Measurements from ENCODE around the gene IQSEC1.

Gene IQSEC1

DNA sequence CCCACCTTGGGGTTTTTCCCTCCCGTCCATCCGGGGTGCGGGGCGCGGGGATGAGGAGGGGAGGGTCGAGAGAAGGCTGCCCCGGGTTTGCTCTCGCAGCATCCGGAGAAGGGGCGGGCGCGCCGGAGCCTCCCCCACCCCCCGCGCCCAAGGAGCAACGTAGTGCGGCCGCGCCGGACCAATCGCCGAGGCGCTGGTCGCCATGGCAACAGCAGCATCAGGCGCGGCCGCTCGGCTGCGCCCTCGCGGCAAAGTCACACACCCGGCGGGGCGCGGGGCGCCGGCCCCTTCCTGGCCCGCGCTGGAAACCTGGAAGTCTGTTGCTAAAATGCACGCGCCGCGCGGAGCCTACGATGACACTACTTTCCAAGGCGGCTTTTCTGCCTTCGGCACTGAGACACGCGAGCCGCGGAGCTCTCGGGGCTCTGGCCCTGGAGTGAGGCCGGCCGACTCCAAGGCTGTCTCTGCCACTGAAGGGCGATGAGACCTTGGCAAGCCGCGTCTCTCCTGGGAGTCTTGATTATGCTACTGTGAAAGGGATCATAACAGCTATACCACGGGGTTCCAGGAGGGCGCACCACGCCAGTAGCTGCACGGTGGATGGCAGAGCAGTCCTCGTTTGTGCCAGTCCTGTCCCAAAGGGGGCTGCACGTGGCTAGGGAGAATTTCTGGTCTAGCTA lies at the start of gene IQSEC1:
TSS of gene IQSEC1 (minus strand) at position 104 of the 680 bp plus-strand sequence. CDS start 415 bp downstream, outside the sequence.
- H3K9me3 ChIP-seq (ENCODE audit: control insufficient read depth, low read depth, low read length): no peaks in the 10 kb centered on the region
- no peak within 1 kb of the TSS for H3K27ac ChIP-seq (ENCODE audit: low read length)
- peak within 1 kb of the TSS; percentile 33 for H3K4me3 ChIP-seq (ENCODE audit: low read length)
- H3K9ac ChIP-seq (ENCODE audit: low read length): no peak within 1 kb of the TSS
- H3K36me3 ChIP-seq (ENCODE audit: control insufficient read depth, low read depth, low read length): no peaks in the 10 kb centered on the region
- H3K4me1 ChIP-seq (ENCODE audit: control insufficient read depth, low read depth, low read length): peaks cover 8% of the 10 kb centered on the region
- peaks cover 47% of the 10 kb centered on the region for H3K27me3 ChIP-seq (ENCODE audit: control insufficient read depth, insufficient read depth, low read length)

GRCh38 chr3:13122081-13123012 lies 49.1 kb upstream of the IQSEC1 start:
- H3K4me1 ChIP-seq (ENCODE audit: control insufficient read depth, low read depth, low read length): no peaks in the 10 kb centered on the region
- H3K9me3 ChIP-seq (ENCODE audit: control insufficient read depth, low read depth, low read length): no peaks in the 10 kb centered on the region
- H3K9ac ChIP-seq (ENCODE audit: low read length): no peak overlapping the region
- H3K36me3 ChIP-seq (ENCODE audit: control insufficient read depth, low read depth, low read length): no peaks in the 10 kb centered on the region
- no peak overlapping the region for H3K4me3 ChIP-seq (ENCODE audit: low read length)
- no peak overlapping the region for H3K27ac ChIP-seq (ENCODE audit: low read length)
- no peaks in the 10 kb centered on the region for H3K27me3 ChIP-seq (ENCODE audit: control insufficient read depth, insufficient read depth, low read length)

- Histone ChIP-seq H3K4me1 (ENCODE audit: control insufficient read depth, low read depth, low read length) (no peaks in the 10 kb centered on the region), H3K4me3 (ENCODE audit: low read length) (no peak overlapping the region), H3K27me3 (ENCODE audit: control insufficient read depth, insufficient read depth, low read length) (no peaks in the 10 kb centered on the region), H3K9me3 (ENCODE audit: control insufficient read depth, low read depth, low read length) (no peaks in the 10 kb centered on the region), H3K36me3 (ENCODE audit: control insufficient read depth, low read depth, low read length) (no peaks in the 10 kb centered on the region), H3K27ac (ENCODE audit: low read length) (no peak overlapping the region), H3K9ac (ENCODE audit: low read length) (no peak overlapping the region)
These were observed 48.3 kb upstream of the IQSEC1 start for GRCh38 chr3:13121553-13122001.

DNA sequence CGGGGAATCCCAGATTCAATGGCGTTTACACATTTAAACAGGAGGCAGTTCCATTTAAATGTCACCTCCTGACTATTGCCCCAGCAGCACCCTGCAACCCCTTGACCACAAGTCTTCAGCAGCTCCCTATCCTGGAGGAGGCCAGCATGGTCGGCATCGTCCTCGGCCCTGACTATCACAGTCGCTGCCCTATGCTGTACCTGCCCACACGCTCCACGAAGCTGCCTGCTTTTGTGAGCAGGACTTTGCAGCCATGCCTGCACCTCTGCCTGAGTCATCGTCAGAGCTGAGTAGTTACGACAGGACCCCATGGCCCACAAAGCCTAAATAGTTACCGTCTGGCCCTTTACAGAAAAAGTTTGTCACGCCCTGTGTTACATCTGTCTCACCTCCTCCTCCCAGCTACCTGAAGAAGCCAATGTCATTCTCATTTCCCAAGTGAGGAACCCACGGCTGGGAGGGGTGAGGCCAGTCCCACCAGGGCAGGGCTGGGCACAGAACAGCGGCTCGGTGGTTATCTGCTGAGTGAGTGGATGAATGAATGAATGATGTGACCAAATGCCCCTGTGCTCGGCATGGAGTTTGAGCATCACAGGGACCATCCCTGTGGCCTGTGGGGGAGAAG lies 47.8 kb upstream of the IQSEC1 start:
- H3K27ac ChIP-seq (ENCODE audit: low read length): no peak overlapping the region
- H3K4me1 ChIP-seq (ENCODE audit: control insufficient read depth, low read depth, low read length): no peaks in the 10 kb centered on the region
- no peak overlapping the region for H3K9ac ChIP-seq (ENCODE audit: low read length)
- H3K4me3 ChIP-seq (ENCODE audit: low read length): no peak overlapping the region
- H3K27me3 ChIP-seq (ENCODE audit: control insufficient read depth, insufficient read depth, low read length): no peaks in the 10 kb centered on the region
- H3K36me3 ChIP-seq (ENCODE audit: control insufficient read depth, low read depth, low read length): no peaks in the 10 kb centered on the region
- H3K9me3 ChIP-seq (ENCODE audit: control insufficient read depth, low read depth, low read length): no peaks in the 10 kb centered on the region

- no peaks in the 10 kb centered on the region for H3K27me3 ChIP-seq (ENCODE audit: control insufficient read depth, insufficient read depth, low read length)
- H3K9me3 ChIP-seq (ENCODE audit: control insufficient read depth, low read depth, low read length): no peaks in the 10 kb centered on the region
- H3K9ac ChIP-seq (ENCODE audit: low read length): no peak overlapping the region
- H3K27ac ChIP-seq (ENCODE audit: low read length): no peak overlapping the region
- no peak overlapping the region for H3K4me3 ChIP-seq (ENCODE audit: low read length)
- H3K36me3 ChIP-seq (ENCODE audit: control insufficient read depth, low read depth, low read length): no peaks in the 10 kb centered on the region
- H3K4me1 ChIP-seq (ENCODE audit: control insufficient read depth, low read depth, low read length): no peaks in the 10 kb centered on the region
These were observed 47.2 kb upstream of the IQSEC1 start for GRCh38 chr3:13120289-13120927.

- no peaks in the 10 kb centered on the region for H3K4me1 ChIP-seq (ENCODE audit: control insufficient read depth, low read depth, low read length)
- H3K9me3 ChIP-seq (ENCODE audit: control insufficient read depth, low read depth, low read length): no peaks in the 10 kb centered on the region
- H3K27ac ChIP-seq (ENCODE audit: low read length): no peak overlapping the region
- H3K9ac ChIP-seq (ENCODE audit: low read length): no peak overlapping the region
- H3K4me3 ChIP-seq (ENCODE audit: low read length): no peak overlapping the region
- no peaks in the 10 kb centered on the region for H3K27me3 ChIP-seq (ENCODE audit: control insufficient read depth, insufficient read depth, low read length)
- no peaks in the 10 kb centered on the region for H3K36me3 ChIP-seq (ENCODE audit: control insufficient read depth, low read depth, low read length)
These were observed 46.4 kb upstream of the IQSEC1 start for GRCh38 chr3:13119471-13120220.

DNA sequence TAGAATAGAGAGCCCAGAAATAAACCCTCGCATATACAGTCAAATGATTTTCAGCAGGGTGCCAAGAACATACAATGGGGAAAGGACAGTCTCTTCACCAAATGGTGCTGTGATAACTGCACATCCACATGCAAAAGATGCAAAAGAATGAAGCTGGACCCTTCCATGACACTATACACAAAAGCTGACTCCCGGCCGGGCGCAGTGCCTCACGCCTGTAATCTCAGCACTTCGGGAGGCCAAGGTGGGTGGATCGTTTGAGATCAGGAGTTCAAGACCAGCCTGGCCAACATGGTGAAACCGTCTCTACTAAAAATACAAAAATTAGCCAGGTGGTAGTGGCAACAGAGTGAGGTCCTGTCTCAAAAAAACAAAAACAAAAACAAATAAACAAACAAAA lies 43.2 kb upstream of the IQSEC1 start:
- Histone ChIP-seq H3K36me3 (ENCODE audit: control insufficient read depth, low read depth, low read length) (no peaks in the 10 kb centered on the region), H3K4me3 (ENCODE audit: low read length) (no peak overlapping the region), H3K27me3 (ENCODE audit: control insufficient read depth, insufficient read depth, low read length) (no peaks in the 10 kb centered on the region)

DNA sequence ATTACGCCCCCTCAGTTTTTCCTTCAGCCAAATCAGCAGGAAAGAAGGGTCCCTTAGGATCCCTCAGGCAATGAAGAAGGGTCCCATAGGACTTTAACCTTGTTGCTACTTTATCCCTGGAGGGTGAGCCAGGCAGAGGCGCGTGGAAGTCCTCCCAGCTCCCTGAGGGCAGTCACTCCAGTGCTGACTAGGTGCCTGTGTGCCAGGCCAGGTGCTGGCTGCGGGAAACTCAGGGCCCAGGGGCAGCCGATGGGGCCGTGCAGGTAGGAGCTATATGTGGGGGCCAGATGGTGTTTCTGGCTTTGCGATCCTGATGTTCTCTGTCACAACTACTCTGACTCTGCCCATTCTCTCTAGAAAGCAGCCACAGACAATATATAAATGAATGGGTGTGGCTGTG lies 42.8 kb upstream of the IQSEC1 start:
- H3K9ac ChIP-seq (ENCODE audit: low read length): no peak overlapping the region
- H3K27me3 ChIP-seq (ENCODE audit: control insufficient read depth, insufficient read depth, low read length): no peaks in the 10 kb centered on the region
- H3K4me1 ChIP-seq (ENCODE audit: control insufficient read depth, low read depth, low read length): no peaks in the 10 kb centered on the region
- no peaks in the 10 kb centered on the region for H3K36me3 ChIP-seq (ENCODE audit: control insufficient read depth, low read depth, low read length)
- H3K9me3 ChIP-seq (ENCODE audit: control insufficient read depth, low read depth, low read length): no peaks in the 10 kb centered on the region
- H3K4me3 ChIP-seq (ENCODE audit: low read length): no peak overlapping the region
- H3K27ac ChIP-seq (ENCODE audit: low read length): no peak overlapping the region

More for the DNA sequence above, 43.2 kb upstream of the IQSEC1 start:
- no peak overlapping the region for H3K9ac ChIP-seq (ENCODE audit: low read length)
- no peaks in the 10 kb centered on the region for H3K4me1 ChIP-seq (ENCODE audit: control insufficient read depth, low read depth, low read length)
- H3K9me3 ChIP-seq (ENCODE audit: control insufficient read depth, low read depth, low read length): no peaks in the 10 kb centered on the region
- H3K27ac ChIP-seq (ENCODE audit: low read length): no peak overlapping the region

GRCh38 chr3:13115576-13115910 lies 42.3 kb upstream of the IQSEC1 start:
- Histone ChIP-seq H3K36me3 (ENCODE audit: control insufficient read depth, low read depth, low read length) (no peaks in the 10 kb centered on the region), H3K9ac (ENCODE audit: low read length) (no peak overlapping the region), H3K4me1 (ENCODE audit: control insufficient read depth, low read depth, low read length) (no peaks in the 10 kb centered on the region), H3K27ac (ENCODE audit: low read length) (no peak overlapping the region), H3K4me3 (ENCODE audit: low read length) (no peak overlapping the region), H3K27me3 (ENCODE audit: control insufficient read depth, insufficient read depth, low read length) (no peaks in the 10 kb centered on the region), H3K9me3 (ENCODE audit: control insufficient read depth, low read depth, low read length) (no peaks in the 10 kb centered on the region)

DNA sequence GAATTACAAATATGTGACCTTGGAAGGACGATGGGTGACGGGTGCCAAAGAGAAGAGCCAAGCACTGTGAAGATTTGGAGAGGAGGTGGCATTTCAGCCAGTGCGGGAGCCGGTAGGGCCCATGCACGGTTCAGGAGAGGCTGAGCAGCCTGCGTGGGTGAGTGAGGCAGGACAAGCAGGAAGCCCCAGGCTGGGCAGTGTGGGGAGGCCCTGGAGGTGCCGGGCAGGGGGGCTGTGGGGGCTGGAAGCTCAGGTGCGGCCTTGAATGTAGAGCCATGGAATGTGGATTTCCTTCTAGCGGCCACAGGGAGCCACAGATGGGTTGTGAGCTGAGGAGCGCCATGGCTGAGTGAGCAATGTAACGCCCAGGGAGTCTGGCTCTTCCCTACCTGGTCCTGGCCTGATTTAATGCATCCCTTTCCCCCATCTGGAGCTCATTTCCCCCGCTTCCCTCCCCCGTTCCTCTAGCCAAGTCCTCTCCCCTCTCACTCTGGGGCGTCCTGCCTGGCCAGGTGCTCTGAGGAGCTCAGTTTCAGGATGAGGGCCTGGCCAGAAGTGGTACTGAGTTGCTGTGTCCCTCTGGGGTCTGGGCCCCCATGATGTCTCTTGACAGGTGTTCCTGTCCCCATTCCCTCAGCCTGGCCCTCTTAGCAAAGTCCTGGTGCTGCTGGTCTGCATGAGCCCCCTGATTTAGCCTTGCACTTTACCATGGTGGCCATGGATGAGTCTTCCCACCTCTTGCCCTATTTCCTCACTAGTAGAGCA lies 41.8 kb upstream of the IQSEC1 start:
- Histone ChIP-seq H3K9me3 (ENCODE audit: control insufficient read depth, low read depth, low read length) (no peaks in the 10 kb centered on the region), H3K4me3 (ENCODE audit: low read length) (no peak overlapping the region), H3K4me1 (ENCODE audit: control insufficient read depth, low read depth, low read length) (no peaks in the 10 kb centered on the region), H3K27me3 (ENCODE audit: control insufficient read depth, insufficient read depth, low read length) (no peaks in the 10 kb centered on the region), H3K9ac (ENCODE audit: low read length) (no peak overlapping the region), H3K27ac (ENCODE audit: low read length) (no peak overlapping the region), H3K36me3 (ENCODE audit: control insufficient read depth, low read depth, low read length) (no peaks in the 10 kb centered on the region)

Measured in iPS-18a (cell line).